Endothelial cell (in vitro differentiated cells): ENCODE measurements around the gene FGR. TPM values are rescaled to one million over a fixed set of nuclear protein-coding genes. Genes with fewer than 3 reads are reported as not detected.

Source experiments
- DNase-seq: peaks from one replicate; pipeline ENCODE4 v3.0.0; 2021; ENCODE audit warnings: low spot score
- H3K27ac Mint-ChIP-seq: one replicate; pipeline ENCODE4 v1.8.0; 2021; ENCODE audit warnings: mixed read lengths, inconsistent platforms; ENCODE audit not compliant: unreplicated experiment
- H3K27me3 Mint-ChIP-seq: one replicate; pipeline ENCODE4 v1.8.0; 2021; ENCODE audit warnings: mild to moderate bottlenecking, moderate library complexity, mixed read lengths, inconsistent platforms; ENCODE audit not compliant: unreplicated experiment
- H3K36me3 Mint-ChIP-seq: one replicate; pipeline ENCODE4 v1.8.0; 2021; ENCODE audit warnings: mild to moderate bottlenecking, low read depth, mixed read lengths, inconsistent platforms; ENCODE audit not compliant: unreplicated experiment
- H3K4me1 Mint-ChIP-seq: one replicate; pipeline ENCODE4 v1.8.0; 2021; ENCODE audit warnings: mild to moderate bottlenecking, mixed read lengths, inconsistent platforms; ENCODE audit not compliant: unreplicated experiment
- H3K4me3 Mint-ChIP-seq: one replicate; pipeline ENCODE4 v1.8.0; 2021; ENCODE audit warnings: mild to moderate bottlenecking, mixed read lengths, inconsistent platforms; ENCODE audit not compliant: unreplicated experiment
- H3K9me3 Mint-ChIP-seq: one replicate; pipeline ENCODE4 v1.8.0; 2021; ENCODE audit warnings: mixed read lengths, inconsistent platforms; ENCODE audit not compliant: unreplicated experiment
- CTCF ChIP-seq: fragments of 200-600 bp; sonication (generic); IDR thresholded peaks from one replicate; pipeline ENCODE4 v1.5.0; 2021; ENCODE audit warnings: antibody characterized with exemption; ENCODE audit not compliant: unreplicated experiment
- total RNA-seq: library from RNA; stranded (reverse); fragmentation: NEBNext Ultra II Directional; extraction: Animal tissue kit (Norgen Biotek cat#: 25700); gene quantifications from one replicate; pipeline ENCODE4 v1.2.1, GENCODE V29; 2021; ENCODE audit not compliant: unreplicated experiment

FGR gene
- total RNA-seq, 1 donor from 2014 or later = 0.46 TPM

DNA sequence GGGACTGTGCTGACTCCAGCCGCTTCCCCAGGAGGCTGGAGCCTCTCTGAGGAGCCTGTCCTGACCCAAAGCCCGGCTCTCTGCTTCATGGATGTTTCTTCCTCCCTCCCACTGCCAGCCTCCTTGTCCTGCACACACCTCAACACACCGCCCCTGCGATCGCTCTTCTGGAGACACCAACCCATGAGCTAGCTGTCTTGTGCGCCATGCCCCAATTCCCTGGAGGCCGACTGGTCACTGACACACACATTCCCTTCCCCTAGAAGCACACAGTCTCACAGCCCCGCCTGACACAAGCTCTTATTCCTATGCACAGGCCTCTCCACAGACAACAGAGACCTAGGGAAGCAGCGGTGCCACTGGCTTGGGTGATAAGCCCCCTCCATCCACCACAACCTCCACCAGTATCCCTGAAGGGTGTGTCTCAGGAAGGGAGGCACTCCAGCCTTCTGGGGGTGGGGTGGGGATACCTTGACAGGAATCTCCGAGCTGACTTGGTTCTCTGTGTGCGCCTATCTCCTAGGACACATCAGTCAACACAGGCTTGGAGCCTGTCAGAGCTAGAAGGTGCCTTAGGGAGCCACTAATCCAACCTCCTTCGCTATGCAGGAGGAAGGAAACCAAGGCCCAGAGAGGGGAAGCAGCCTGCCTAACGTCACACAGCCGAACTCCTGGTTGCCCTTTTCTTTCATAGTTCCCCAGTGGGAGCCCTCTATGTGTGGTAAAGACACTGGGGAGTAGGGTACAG, 62.1 kb downstream of the FGR start:
- Mint-ChIP-seq H3K36me3 (peaks cover 4% of the 10 kb centered on the region), H3K4me3 (peak overlapping the region; percentile 53), H3K4me1 (peaks cover 60% of the 10 kb centered on the region), H3K27ac (peak overlapping the region; percentile 76), H3K9me3 (no peaks in the 10 kb centered on the region), H3K27me3 (peaks cover 8% of the 10 kb centered on the region)
- TF ChIP-seq CTCF = no peak
- no peak for DNase-seq

- H3K4me3 Mint-ChIP-seq = peak overlapping the region; percentile 53
- H3K27ac Mint-ChIP-seq = peak overlapping the region; percentile 76
- H3K36me3 Mint-ChIP-seq = peaks cover 4% of the 10 kb centered on the region
- no peak for DNase-seq
- TF ChIP-seq CTCF = no peak
- H3K27me3 Mint-ChIP-seq = peaks cover 8% of the 10 kb centered on the region
- no peaks in the 10 kb centered on the region for H3K9me3 Mint-ChIP-seq
- H3K4me1 Mint-ChIP-seq = peaks cover 62% of the 10 kb centered on the region
These were observed 62.8 kb downstream of the FGR start for GRCh38 chr1:27572019-27572678.

GRCh38 chr1:27571439-27572018, 63.5 kb downstream of the FGR start:
- DNase-seq = no peak
- peaks cover 4% of the 10 kb centered on the region for H3K36me3 Mint-ChIP-seq
- H3K4me3 Mint-ChIP-seq = no peak overlapping the region

GRCh38 chr1:27570784-27571183, 64.2 kb downstream of the FGR start:
- TF ChIP-seq CTCF = no peak
- Mint-ChIP-seq H3K27me3 (peaks cover 12% of the 10 kb centered on the region), H3K36me3 (peaks cover 8% of the 10 kb centered on the region), H3K4me1 (peaks cover 66% of the 10 kb centered on the region), H3K9me3 (no peaks in the 10 kb centered on the region), H3K4me3 (peak overlapping the region; percentile 62), H3K27ac (peak overlapping the region; percentile 82)
- no peak for DNase-seq

More at GRCh38 chr1:27571439-27572018, 63.5 kb downstream of the FGR start:
- TF ChIP-seq CTCF = no peak
- Mint-ChIP-seq H3K27me3 (peaks cover 8% of the 10 kb centered on the region), H3K9me3 (no peaks in the 10 kb centered on the region), H3K27ac (peak overlapping the region; percentile 76), H3K4me1 (peaks cover 61% of the 10 kb centered on the region)
